HG02938 (cell line): Measurements from ENCODE around the gene GPNMB.

ENCODE experiments used
- ATAC-seq: cut with Tn5 transposase; IDR thresholded peaks from one replicate; pipeline ENCODE4 v1.9.1; 2021; ENCODE audit warnings: mild to moderate bottlenecking, moderate library complexity; ENCODE audit not compliant: unreplicated experiment

Gene GPNMB

GRCh38 chr7:23268746-23269145 lies 22.2 kb downstream of the GPNMB start:
- no peak for ATAC-seq

- no peak for ATAC-seq
Measured at GRCh38 chr7:23272275-23272674, 25.7 kb downstream of the GPNMB start.

- ATAC-seq = peak; percentile 98
Measured at GRCh38 chr7:23273141-23273599, 26.6 kb downstream of the GPNMB start.

- ATAC-seq = no peak
Measured at GRCh38 chr7:23275912-23276311, 29.3 kb downstream of the GPNMB start.

- ATAC-seq = no peak
Measured at GRCh38 chr7:23276376-23276775, 29.8 kb downstream of the GPNMB start.

- ATAC-seq = no peak
Measured at GRCh38 chr7:23276947-23277346, 30.4 kb downstream of the GPNMB start.

GRCh38 chr7:23277359-23277989 lies 30.9 kb downstream of the GPNMB start:
- peak; percentile 48 for ATAC-seq

GRCh38 chr7:23279819-23280525 lies 33.4 kb downstream of the GPNMB start:
- ATAC-seq = no peak

GRCh38 chr7:23283086-23283485 lies 36.5 kb downstream of the GPNMB start:
- no peak for ATAC-seq

GRCh38 chr7:23284871-23285270 lies 38.3 kb downstream of the GPNMB start:
- ATAC-seq = no peak

- no peak for ATAC-seq
Measured at GRCh38 chr7:23285657-23286646, 39.4 kb downstream of the GPNMB start.

GRCh38 chr7:23287612-23288011 lies 41.0 kb downstream of the GPNMB start:
- ATAC-seq = no peak

GRCh38 chr7:23290993-23291392 lies 44.4 kb downstream of the GPNMB start:
- ATAC-seq = no peak

- no peak for ATAC-seq
Measured at GRCh38 chr7:23291957-23292560, 45.5 kb downstream of the GPNMB start.

- ATAC-seq = no peak
Measured at GRCh38 chr7:23292623-23293022, 46.0 kb downstream of the GPNMB start.

- ATAC-seq = no peak
Measured at GRCh38 chr7:23293500-23294073, 47.0 kb downstream of the GPNMB start.

GRCh38 chr7:23294549-23295400 lies 48.2 kb downstream of the GPNMB start:
- no peak for ATAC-seq

- no peak for ATAC-seq
Measured at GRCh38 chr7:23295401-23295697, 48.8 kb downstream of the GPNMB start.

GRCh38 chr7:23298141-23298881 lies 51.7 kb downstream of the GPNMB start:
- ATAC-seq = no peak
